Measurements from ENCODE around the gene SAMM50. TPM values are rescaled to one million over a fixed set of nuclear protein-coding genes. Genes with fewer than 3 reads are reported as not detected.
A peak's percentile ranks its signal among the peaks of the same experiment; 100 is the strongest.

Gene SAMM50
- total and polyA plus RNA-seq, 10 donors: 17.8 to 35.5 (median 28.0) TPM

- Histone ChIP-seq H3K4me3 (no peak overlapping the region), H3K9me3 (no peaks in the 10 kb centered on the region), H3K27ac (peak overlapping the region in 2 of 8 donors; percentile 92 to 99), H3K4me1 (peaks cover 10 to 62% (median 47%) of the 10 kb centered on the region in 6 donors), H3K36me3 (no peaks in the 10 kb centered on the region), H3K27me3 (replicated peaks in 1 of 7) (no peaks in the 10 kb centered on the region)
- DNase-seq: no peak
- intact Hi-C loops (cut with DNase I; ENCODE audit: low total_unique reads): no loop called here
- TF ChIP-seq POLR2AphosphoS5 (IDR thresholded peaks at IDR 0.05): no peak
- TF ChIP-seq CTCF (IDR thresholded peaks at IDR 0.05 in 8 of 11, conservative IDR thresholded peaks at IDR 0.05 in 3 of 11): no peak
- TF ChIP-seq POLR2A (IDR thresholded peaks at IDR 0.05): no peak
- WGBS, 5 donors: 84 to 94% (median 88%) methylated on average over 14 of the region's 14 CpGs
Measured at GRCh38 chr22:44032126-44032730, 77.0 kb downstream of the SAMM50 start.

- Histone ChIP-seq H3K4me3 (no peak overlapping the region), H3K27ac (no peak overlapping the region), H3K4me1 (peaks cover 5 to 52% (median 38%) of the 10 kb centered on the region in 6 donors), H3K36me3 (no peaks in the 10 kb centered on the region), H3K27me3 (replicated peaks in 1 of 7) (no peaks in the 10 kb centered on the region), H3K9me3 (no peaks in the 10 kb centered on the region)
- DNase-seq: no peak
- intact Hi-C loops (cut with DNase I; ENCODE audit: low total_unique reads): no loop called here
- TF ChIP-seq CTCF (IDR thresholded peaks at IDR 0.05 in 8 of 11, conservative IDR thresholded peaks at IDR 0.05 in 3 of 11) (no peak), POLR2AphosphoS5 (IDR thresholded peaks at IDR 0.05) (no peak), POLR2A (IDR thresholded peaks at IDR 0.05) (no peak)
- 91 to 95% (median 94%) methylated on average over 7 of the region's 7 CpGs for WGBS, 5 donors
Measured at GRCh38 chr22:44033287-44033686, 78.0 kb downstream of the SAMM50 start.

GRCh38 chr22:44033694-44034093 is 78.5 kb downstream of the SAMM50 start:
- no peak for DNase-seq
- Histone ChIP-seq H3K9me3 (no peaks in the 10 kb centered on the region), H3K4me3 (no peak overlapping the region), H3K27me3 (replicated peaks in 1 of 7) (no peaks in the 10 kb centered on the region), H3K4me1 (peaks cover 5 to 48% (median 34%) of the 10 kb centered on the region in 6 donors), H3K27ac (no peak overlapping the region), H3K36me3 (no peaks in the 10 kb centered on the region)
- TF ChIP-seq POLR2A (IDR thresholded peaks at IDR 0.05) (no peak), POLR2AphosphoS5 (IDR thresholded peaks at IDR 0.05) (no peak), CTCF (IDR thresholded peaks at IDR 0.05 in 8 of 11, conservative IDR thresholded peaks at IDR 0.05 in 3 of 11) (no peak)
- intact Hi-C loops (cut with DNase I; ENCODE audit: low total_unique reads): no loop called here
- WGBS, 5 donors: 80 to 93% (median 82%) methylated on average over 8 of the region's 8 CpGs

- Histone ChIP-seq H3K27me3 (replicated peaks in 1 of 7) (no peaks in the 10 kb centered on the region), H3K4me3 (no peak overlapping the region), H3K4me1 (peaks cover 0 to 24% (median 8%) of the 10 kb centered on the region in 6 donors), H3K9me3 (no peaks in the 10 kb centered on the region), H3K27ac (no peak overlapping the region), H3K36me3 (no peaks in the 10 kb centered on the region)
- intact Hi-C loops (cut with DNase I; ENCODE audit: low total_unique reads): no loop called here
- 72 to 92% (median 86%) methylated on average over 9 of the region's 9 CpGs for WGBS, 5 donors
- no peak for DNase-seq
- TF ChIP-seq CTCF (IDR thresholded peaks at IDR 0.05 in 8 of 11, conservative IDR thresholded peaks at IDR 0.05 in 3 of 11): no peak
- TF ChIP-seq POLR2A (IDR thresholded peaks at IDR 0.05): no peak
- peak in 1 of 3 donors; percentile 18 for TF ChIP-seq POLR2AphosphoS5 (IDR thresholded peaks at IDR 0.05)
Measured at GRCh38 chr22:44037519-44038375, 82.5 kb downstream of the SAMM50 start.
